HG03469 (cell line): ENCODE results near the gene DSCAML1.

Experiments
- ATAC-seq: cut with Tn5 transposase; IDR thresholded peaks from one replicate; pipeline ENCODE4 v1.9.1; 2021; ENCODE audit warnings: mild to moderate bottlenecking, moderate library complexity, moderate number of reproducible peaks; ENCODE audit not compliant: unreplicated experiment

DSCAML1 gene

DNA sequence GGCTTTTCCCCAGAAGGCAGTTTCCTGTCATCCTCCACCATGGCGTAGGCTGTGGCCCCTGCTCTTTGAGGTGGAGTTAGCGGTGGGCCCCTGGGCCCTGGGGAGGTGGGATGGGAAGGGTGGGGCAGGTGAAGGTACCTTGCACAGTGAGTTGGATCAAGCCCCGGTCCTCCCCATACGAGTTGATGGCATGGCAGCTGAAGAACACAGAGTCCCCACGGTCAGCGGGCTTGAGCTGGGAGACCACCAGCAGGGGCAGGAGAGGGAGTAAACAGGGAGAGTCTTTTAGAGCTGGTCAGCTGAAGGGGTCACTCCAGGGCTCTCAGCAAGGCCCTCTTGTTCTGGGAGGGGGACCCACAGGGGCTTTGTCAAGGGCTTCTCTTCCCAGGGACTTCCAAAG, 316.0 kb downstream of the DSCAML1 start:
- ATAC-seq, result no peak

DNA sequence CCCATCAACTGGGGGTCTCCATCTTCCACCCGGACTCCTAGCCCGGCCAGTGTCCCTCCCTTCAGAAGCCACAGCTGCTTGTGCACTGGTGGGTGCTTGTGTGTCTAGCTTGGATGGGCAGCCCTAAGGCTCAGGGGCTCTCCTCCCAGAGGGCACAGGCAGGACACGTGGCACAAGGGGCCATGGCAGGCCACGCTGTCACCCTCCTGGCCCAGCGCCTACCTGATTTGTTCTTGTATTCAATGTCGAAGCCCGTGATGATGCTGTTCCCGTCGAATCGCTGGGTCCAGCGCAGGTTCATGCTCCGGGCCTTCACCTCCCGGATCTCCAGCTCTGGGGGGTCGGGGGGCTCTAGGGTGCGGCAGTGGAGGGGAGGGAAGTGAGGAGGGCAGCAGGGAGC, 316.8 kb downstream of the DSCAML1 start:
- no peak for ATAC-seq

DNA sequence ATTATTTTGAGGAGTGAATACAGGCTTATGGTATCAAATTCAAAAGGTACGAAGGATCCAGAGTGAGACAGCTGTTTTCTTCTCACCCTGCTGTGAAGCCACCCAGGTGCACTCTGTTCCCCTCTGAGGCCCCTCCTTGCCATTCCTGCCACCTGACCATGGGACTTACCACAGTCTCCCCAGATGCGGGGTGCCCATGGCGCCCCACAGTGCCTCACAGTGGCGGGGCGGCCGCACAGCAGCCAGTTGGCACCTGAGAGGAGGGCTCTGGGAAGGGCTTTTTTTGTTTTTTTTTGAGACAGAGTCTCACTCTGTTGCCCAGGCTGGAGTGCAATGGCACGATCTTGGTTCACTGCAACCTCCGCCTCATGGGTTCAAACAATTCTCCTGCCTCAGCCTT, 317.6 kb downstream of the DSCAML1 start:
- no peak for ATAC-seq

DNA sequence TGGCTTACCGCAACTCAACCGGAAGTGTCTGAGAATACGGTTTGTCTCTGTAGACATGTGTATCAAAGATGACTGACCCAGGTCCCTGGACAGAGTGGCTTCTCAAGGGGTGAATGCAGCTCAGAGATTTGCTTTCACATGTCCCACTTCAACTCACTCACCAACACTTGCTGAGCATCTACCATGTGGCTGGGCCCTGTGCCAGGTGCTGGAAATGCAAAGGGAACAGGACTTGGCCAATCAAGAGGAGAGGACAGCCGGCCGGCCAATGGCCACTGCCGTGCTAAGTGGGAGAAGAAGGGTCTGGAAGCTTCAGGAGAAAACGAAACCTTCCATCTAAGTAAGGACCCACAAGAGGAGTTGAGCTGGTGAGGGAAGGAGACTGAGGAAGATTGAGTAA, 318.1 kb downstream of the DSCAML1 start:
- no peak for ATAC-seq

DNA sequence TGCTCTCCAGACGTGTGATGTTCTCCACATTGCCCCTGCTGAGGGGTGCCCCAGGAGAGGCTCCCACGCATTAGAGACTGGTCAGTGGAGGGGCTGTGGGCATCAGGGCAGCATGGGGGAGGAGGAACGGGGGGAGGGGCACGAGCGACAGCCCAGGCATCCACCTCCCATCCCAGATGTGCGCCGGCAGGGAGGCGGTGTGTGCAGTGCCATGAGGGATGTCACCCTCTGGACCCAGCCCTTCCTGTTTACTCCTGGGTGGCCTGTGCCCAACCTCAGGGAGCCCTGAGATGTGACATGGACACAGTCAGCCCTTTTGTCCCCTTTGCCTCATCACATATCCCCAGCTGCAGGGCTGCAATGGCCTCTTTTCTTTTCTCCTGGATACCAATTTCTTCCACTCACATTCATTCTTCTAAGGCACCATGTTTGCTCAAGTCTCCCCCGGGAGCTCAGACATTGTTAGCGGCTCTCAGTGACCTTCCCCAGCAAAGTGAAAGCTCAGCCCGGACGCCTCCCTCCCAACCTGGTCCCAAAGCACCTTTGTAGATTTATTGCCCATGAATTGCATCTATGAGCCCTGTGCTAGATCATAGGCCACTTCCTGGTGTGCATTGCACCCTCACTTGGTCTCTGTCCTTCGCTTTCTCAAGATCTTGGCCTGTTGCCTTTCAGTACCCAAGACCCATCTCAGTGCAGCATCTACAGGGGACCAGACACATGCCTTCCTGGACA, 318.7 kb downstream of the DSCAML1 start:
- ATAC-seq, result no peak

DNA sequence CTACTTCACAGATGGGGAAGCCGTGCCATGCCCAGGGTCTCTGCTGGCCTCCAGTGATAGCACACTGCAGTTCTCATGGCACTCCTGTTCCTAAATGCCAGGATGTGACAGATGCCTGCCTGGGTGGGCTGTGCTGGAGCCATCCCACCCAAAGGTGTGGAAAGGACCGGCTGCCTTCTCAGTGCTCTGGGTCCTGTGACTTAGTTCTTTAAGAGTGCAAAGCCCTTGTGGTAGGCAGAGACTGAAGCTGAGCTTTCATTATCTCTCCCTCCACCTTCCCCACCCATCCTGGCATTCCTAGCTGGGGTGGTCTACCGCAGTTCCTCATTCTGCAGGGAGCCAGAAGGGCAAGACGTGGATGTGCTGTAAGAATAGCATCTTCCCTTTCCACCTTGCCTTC, 319.3 kb downstream of the DSCAML1 start:
- ATAC-seq, result no peak

DNA sequence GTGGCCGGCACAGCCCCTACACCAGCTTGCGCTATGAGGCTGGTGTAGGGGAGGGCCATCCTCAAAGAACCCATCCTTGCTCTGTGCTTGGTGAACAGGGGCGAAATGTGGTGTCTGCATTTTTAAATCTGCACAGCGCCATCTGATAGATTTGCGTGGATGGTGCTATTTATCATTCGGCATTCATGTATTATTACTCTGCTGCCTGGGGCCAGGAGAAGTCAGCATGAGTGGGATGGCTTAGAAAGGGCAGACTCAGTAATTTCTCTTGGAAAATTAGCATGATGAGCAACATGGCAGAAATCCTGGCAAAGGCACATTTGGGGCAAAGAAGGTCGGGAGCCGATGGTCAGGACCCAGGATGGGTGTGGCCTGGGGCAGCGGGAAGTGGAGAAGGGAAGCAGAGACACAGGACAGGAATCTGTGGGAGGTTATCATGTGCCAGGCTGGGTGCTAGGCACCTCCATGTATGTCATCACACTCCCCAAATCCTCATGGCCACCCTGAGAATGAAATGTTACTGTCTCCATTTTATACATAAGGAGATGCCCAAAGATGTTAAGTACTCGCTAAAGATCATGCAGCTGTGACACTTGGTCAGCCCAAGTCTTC, 320.4 kb downstream of the DSCAML1 start:
- ATAC-seq, result no peak

DNA sequence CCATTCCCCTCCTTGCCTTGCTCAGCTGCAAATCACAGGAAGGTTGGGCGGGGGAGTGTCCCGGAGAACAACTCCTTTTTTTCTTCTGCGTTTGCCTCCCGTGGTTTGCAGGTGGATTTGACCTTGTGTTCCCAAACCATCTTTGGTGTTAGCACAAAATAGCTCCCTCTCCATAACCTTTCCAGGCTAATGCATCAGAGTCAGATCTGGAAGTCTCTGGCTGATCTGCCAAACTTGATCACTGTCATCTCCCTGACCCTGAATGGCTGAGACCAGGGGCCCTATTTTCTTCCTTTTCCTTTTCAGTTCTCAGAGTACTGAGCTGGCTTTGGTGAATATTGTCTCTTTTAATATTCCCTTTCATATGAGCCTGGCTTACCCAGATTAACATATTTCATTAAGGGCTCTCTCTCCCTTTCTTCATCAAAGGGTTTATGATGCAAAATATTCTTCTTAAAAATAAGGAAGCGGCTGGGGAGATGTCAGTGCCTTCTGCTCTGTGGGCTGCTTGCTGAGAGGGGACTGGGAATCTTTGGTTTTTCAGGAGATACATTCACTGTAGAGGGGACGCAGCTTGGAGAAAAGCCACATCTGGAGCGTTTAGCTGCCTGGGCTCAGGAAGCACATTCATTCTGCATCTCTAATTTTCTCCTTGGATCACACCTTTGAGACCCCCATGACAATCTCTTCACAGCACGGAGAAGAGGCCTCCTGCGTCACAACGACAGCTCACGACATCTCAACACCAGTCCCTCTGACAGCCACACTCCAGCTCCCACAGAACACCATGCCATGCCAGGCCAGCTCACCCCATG, 321.1 kb downstream of the DSCAML1 start:
- ATAC-seq, result no peak

DNA sequence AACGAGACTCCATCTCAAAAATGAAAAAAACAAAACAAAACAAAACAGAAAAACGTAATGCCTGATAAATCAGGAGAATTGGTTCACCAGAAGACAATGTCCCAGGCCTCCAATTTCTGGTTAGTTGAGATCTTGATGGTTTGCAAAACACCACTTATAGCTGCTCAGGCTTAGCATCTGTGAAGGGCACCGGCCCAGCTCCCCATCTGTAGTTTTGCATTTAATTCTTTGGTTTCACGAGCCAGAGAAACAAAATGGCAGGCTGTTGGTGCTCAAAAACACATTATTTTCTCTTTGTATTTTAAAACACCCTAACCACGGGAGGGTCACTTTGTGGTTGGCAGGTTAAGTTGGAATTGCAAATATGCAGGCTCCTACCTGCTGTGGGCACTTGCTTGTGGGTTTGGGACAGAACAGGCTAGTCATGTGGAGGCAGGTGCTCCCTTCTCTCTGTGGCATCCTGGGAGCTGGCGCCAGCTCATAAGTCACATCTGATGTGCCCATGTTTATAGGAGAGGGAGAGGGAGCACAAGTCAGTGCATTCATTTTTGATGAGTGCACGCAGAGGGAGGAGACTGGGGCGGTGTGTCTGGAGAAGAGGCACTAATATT, 323.4 kb downstream of the DSCAML1 start:
- no peak for ATAC-seq

DNA sequence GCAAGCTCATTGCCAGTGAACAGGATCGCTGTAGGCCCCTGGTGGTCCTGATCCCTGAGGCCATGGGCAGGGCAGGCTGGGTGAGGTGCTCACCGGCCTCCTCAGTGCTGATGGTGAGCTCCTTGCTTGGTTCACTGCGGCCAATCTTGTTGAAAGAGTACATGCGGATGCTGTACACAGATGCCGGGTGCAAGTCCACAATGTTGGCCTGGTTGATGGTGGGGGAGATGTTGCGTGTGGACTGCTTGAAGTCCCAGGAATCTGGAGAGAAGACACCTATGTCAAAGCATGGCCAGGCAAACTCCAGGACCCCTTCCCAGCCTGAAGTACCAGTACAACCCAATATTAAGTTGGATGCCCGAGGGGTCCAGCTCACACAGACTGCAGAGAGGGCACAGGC, 325.2 kb downstream of the DSCAML1 start:
- no peak for ATAC-seq

DNA sequence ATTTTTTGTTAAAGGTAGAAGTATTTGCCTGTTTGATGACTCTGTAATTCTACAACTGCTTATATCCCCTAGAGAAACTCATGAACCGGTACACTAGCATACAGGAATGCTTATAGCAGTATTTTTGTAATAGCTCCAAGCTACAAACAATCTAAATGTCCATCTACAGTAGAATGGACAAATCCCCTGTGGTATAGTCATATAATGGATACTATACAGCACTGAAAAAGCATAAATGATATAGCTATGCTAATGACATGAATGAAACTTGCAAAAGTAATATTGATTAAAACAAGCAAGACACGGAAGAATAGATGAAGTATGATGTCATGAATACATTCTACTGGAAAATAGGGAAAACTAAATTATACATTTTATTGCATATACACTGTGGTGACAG, 326.4 kb downstream of the DSCAML1 start:
- no peak for ATAC-seq

DNA sequence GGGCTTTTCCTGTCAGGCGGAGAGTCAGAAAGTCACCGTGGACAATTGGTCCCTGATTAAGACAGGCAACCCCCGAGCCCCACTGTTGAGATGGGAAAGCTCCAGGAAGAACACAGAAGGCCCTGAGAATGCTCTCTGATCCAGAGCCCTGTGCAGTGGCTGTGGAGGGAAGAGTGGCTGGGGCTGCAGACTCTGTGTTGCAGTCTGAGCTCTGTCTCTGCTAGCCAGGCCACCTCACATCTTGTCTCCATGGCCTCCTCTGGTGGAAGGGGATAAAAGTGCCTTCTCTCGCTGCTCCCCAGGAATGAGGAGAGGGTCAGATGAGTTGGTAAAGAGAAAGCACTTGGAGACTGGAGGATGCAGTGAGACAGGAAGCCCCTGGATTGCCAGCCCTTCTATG, 328.1 kb downstream of the DSCAML1 start:
- ATAC-seq, result no peak

DNA sequence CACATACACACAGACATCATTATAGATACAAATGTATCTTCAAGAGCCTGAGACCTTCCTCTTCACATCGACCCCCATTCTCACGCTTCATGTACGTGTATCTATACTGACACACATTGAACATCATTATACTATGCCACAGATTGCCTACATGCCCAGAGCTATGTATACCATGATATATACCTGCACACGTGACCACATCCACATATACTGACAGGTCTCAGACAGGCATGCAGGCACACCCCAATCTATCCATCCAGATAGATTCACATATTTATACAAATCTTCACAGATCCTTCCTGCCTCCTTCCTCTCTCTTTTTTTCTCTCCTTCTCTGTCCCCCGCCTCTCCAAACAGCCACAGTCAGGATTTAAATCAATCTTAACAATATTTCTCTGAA, 329.2 kb downstream of the DSCAML1 start:
- no peak for ATAC-seq

DNA sequence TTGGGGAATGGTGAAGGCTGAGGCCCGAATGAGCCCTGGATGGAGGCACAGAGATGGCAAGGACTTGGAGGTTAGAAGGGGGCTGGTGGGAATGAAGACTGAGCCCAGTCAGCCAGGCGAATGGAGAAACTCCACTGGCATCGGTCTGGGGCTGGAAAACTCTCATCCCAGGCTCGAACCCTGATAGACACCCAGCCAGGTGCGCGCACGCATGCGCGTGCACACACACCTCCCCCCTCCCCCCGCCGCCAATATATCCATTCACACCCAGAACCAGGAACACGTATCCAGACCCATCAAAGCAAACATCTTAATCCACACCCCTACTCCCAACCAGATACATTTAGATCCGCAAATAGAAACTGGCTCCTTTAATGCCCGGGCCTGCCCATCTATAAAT, 330.1 kb downstream of the DSCAML1 start:
- ATAC-seq, result no peak

DNA sequence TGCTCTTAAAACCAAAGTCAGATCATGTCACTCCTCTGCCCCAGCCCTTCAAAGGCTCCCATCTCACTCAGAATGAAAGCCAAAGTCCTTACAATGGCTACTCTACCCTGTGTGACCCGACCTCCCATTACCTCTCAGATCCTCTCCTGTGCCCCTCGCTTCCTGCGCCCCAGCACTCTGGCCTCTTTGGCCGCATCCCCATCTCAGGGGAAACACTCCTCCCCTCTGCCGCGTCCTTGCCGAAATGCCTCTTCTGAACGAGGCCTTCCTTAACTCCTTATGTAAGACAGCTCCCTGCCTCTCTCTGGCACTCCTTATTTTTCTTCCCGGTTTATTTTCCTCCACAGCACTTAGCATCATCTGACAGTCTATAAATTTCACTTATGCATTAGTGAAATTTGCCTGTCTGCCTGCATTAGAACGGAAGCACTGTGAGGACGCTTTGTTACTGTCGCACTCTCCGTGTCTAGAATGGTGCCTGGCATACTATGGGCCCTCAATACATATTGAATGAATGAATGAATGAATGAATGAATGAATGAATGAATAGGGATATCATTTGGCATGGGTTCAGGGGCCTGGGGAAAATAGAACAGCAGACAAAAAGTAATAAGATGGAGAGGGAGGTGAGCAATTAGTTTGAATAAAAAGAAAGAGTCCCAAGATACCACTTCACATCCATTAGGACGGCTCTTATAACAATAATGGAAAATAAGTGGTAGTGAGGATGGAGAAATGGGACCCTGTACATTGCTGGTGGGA, 331.6 kb downstream of the DSCAML1 start:
- no peak for ATAC-seq

DNA sequence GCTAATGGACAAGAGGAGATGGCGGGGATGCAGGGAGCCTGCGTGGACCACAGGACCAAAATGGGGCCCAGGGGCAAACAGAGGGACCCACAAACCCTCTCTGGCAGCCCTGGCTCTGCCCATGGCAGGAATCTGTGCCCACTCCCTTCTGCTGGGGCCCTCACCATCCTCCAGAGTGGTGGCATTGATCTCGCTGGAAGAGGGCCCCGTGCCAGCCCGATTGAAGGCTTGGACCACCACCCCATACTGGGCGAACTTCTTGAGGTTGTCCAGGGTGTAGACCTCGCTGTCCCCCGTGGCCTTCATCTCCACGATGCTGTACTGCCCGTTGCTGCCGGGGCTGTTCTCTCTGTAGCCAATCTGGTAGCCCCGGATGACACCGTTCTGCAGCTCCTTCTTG, 332.2 kb downstream of the DSCAML1 start:
- ATAC-seq, result no peak

DNA sequence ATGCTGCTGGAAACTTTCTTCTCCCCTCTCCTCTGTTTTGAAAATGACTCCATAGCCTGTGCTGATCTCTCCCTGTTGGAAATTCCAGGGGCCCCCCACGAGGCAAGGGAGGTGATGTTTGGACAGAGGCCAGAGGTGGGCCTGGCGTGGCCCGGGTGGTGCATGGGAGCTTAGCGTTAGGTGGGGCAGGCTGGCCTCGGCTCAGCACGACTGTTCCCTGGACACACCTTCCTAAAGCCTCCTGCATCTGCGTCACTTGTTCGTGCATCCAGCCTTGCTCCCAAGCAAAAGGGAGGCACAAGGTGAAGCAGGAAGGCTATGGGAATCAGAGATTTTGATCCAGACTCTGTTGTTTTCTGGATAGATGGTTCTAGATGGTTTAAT, 334.2 kb downstream of the DSCAML1 start:
- no peak for ATAC-seq

DNA sequence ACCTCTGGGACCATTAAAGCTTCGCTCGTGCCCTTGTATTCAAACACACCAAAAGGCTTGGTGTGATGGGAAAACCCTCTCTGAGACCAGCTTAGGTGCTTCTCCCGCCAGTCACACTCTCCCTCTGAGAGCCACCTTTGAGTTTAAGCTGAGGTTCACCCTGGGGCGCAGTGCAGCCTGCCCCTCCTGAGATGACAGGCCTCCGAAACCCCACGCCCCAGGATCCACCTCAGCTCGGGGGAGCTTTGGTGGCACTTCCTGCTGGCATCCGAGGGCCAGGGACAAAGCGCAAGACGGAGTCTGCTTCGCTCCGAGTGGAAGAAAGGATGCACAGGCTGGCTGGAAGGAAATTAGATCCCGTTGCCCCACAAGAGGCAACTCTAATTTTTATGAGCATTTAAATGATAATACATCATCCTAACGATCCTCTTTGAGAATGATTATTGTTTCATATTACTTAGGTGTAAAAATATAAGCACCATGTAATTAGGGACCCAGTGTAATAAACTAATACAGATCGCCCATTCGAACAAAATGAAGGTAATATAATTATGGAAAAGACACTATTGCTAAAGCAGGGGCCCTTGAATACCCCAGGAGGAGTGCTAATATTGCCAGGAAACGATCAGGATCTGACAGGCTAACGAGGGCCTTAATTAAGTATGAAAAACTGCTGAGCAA, 334.7 kb downstream of the DSCAML1 start:
- no peak for ATAC-seq

DNA sequence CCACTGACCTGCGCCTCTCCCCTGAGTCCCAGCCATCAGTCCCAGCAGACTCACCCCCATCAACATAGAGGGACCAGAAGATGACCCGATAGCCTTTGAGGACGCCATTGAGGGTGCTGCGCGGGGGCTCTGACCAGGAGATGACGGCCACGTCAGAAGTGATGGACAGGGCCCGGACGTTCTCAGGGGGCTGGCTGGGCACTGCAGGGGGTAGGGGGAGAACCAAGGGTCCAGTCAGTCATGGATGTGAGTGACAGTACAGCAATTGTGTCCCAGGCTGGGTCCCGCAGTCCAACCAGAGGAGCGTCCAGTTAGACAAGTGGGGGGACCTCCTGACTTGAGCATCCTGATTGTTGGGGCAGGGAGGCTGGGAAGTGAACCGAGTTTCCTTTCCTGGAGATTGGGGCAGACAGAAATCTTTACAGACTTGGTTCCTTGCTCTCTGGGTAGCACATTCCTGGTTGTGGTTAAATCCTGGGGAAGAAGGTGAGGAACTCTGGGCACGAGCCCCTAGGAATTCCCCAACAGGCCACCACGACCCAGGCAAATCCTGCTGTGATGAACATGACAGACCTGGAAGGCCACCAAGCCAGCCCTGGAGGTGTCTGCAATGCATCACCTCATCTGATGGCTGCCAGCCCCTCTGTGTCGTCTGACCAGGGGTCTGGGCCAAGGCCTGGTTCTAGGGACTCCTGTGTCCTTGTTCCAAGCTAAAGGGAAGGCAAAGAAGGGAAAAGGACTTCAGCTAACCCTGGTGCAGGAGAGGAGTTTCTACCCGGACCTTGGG, 335.4 kb downstream of the DSCAML1 start:
- no peak for ATAC-seq

DNA sequence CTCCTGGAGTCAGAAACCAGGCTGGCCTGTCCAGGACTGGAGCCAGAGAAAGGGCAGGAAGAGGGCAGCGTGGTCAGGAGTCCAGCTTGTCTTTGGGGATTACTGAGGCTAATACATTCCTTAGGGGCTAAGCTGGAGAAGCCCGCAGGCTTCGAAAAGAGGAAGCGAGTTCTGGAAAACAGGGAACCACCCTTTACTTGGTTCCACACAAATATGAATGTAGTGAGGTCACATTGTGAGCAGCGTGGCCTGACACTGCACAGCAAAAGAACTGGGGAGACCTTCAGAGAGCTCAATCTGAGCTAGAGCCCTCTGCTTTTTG, 337.1 kb downstream of the DSCAML1 start:
- no peak for ATAC-seq
